HEK293T (cell line): ENCODE measurements around the gene SECISBP2.

ENCODE experiments used
- ARNT ChIP-seq: fragments of 450-650 bp; IDR thresholded peaks from 2 replicates; pipeline ENCODE4 v1.6.1; 2017; ENCODE audit warnings: mild to moderate bottlenecking
- BHLHE40 ChIP-seq: fragments of 450-650 bp; IDR thresholded peaks from 2 replicates; pipeline ENCODE4 v1.6.1; 2016; ENCODE audit warnings: mild to moderate bottlenecking, moderate library complexity, borderline replicate concordance
- ELF4 ChIP-seq: fragments of 450-650 bp; IDR thresholded peaks from 2 replicates; pipeline ENCODE4 v1.6.1; 2017; ENCODE audit warnings: antibody characterized with exemption
- FOXA1 ChIP-seq: fragments of 450-650 bp; IDR thresholded peaks from 2 replicates; pipeline ENCODE4 v1.6.1; 2016; ENCODE audit warnings: mild to moderate bottlenecking
- FOXK2 ChIP-seq: fragments of 450-650 bp; IDR thresholded peaks from 2 replicates; pipeline ENCODE4 v1.6.1; 2016; ENCODE audit warnings: mild to moderate bottlenecking
- FOXM1 ChIP-seq: fragments of 450-650 bp; IDR thresholded peaks from 2 replicates; pipeline ENCODE4 v1.6.1; 2017; ENCODE audit warnings: mild to moderate bottlenecking, borderline replicate concordance
- HDGF ChIP-seq: fragments of 450-650 bp; IDR thresholded peaks from 2 replicates; pipeline ENCODE4 v1.6.1; 2017; ENCODE audit warnings: antibody characterized with exemption, borderline replicate concordance
- L3MBTL2 ChIP-seq: fragments of 450-650 bp; conservative IDR thresholded peaks from 2 replicates; pipeline ENCODE4 v1.6.1; 2016; ENCODE audit warnings: mild to moderate bottlenecking
- LEF1 ChIP-seq: fragments of 450-650 bp; IDR thresholded peaks from 2 replicates; pipeline ENCODE4 v1.6.1; 2017; ENCODE audit warnings: mild to moderate bottlenecking, borderline replicate concordance
- SP1 ChIP-seq: fragments of 450-650 bp; IDR thresholded peaks from 2 replicates; pipeline ENCODE4 v1.6.1; 2017
- SUZ12 ChIP-seq: fragments of 450-650 bp; IDR thresholded peaks from 2 replicates; pipeline ENCODE4 v1.6.1; 2016; ENCODE audit warnings: mild to moderate bottlenecking
- TARDBP ChIP-seq: fragments of 450-650 bp; IDR thresholded peaks from 2 replicates; pipeline ENCODE4 v1.6.1; 2016
- ZNF384 ChIP-seq: fragments of 450-650 bp; IDR thresholded peaks from 2 replicates; pipeline ENCODE4 v1.6.1; 2016

GRCh38 chr9:89379031-89379430 is 60.7 kb downstream of the SECISBP2 start:
- TF ChIP-seq BHLHE40 (no peak), ELF4 (no peak), SUZ12 (no peak), FOXM1 (no peak), SP1 (no peak), ARNT (no peak), HDGF (no peak), LEF1 (no peak), L3MBTL2 (no peak), ZNF384 (no peak), TARDBP (no peak), FOXK2 (no peak), FOXA1 (no peak)
